Ovary (tissue), 9 donors: ENCODE data around the gene KCNG2. TPM values are rescaled to one million over a fixed set of nuclear protein-coding genes. Genes with fewer than 3 reads are reported as not detected.

ENCODE experiments used
- DNase-seq, 5 donors: peaks; one replicate each; pipeline ENCODE4 v3.0.0-alpha.2; 2019 to 2020
- H3K27ac ChIP-seq, 2 donors: fragments of 200-600 bp; one replicate each; pipeline versions ENCODE4 v1.5.1 to v1.8.0; 2019 to 2022
- H3K27me3 ChIP-seq: fragments of 200-600 bp; one replicate; pipeline ENCODE4 v1.8.0; 2022
- H3K36me3 ChIP-seq: fragments of 200-600 bp; sonication (generic); one replicate; pipeline ENCODE4 v1.5.1; 2019
- H3K4me1 ChIP-seq: one replicate; pipeline ENCODE4 v1.8.1; 2013; ENCODE audit warnings: mild to moderate bottlenecking, moderate library complexity; ENCODE audit not compliant: insufficient read depth
- H3K4me3 ChIP-seq: fragments of 200-600 bp; sonication (generic); one replicate; pipeline ENCODE4 v1.5.1; 2017
- H3K9me3 ChIP-seq, 2 donors: fragments of 200-600 bp in 1 of 2; sonication (generic) in 1 of 2; one replicate each; pipeline versions ENCODE4 v1.5.1 to v1.8.1; 2013 to 2019; ENCODE audit warnings: mild to moderate bottlenecking in 1 of 2, moderate library complexity in 1 of 2
- CTCF ChIP-seq, 3 donors: fragments of 450-650 bp in 2 of 3; fragments of 200-600 bp in 1 of 3; IDR thresholded peaks; one replicate each; pipeline versions ENCODE4 v1.5.1 to v1.8.0; 2016 to 2022; ENCODE audit warnings: antibody characterized with exemption in 3 of 3, mild to moderate bottlenecking in 1 of 3
- EP300 ChIP-seq: sonication (generic); formaldehyde crosslinking; IDR thresholded peaks from one replicate; pipeline ENCODE4 v1.6.1; 2017; ENCODE audit warnings: antibody characterized with exemption
- POLR2A ChIP-seq: fragments of 450-650 bp; IDR thresholded peaks from one replicate; pipeline ENCODE4 v1.6.1; 2017; ENCODE audit warnings: antibody characterized with exemption, mild to moderate bottlenecking, moderate library complexity
- WGBS, 3 donors: extraction: QIAGEN DNeasy Blood & Tissue Kit in 1 of 3; methylation state at CpG; one replicate each; pipeline versions ENCODE4 v1.1.5 to v1.1.7; 2013 to 2017; 5-methylcytosine and 5-hydroxymethylcytosine counted together
- intact Hi-C, 4 donors: fragments of 100-400 bp; cut with DNase I; formaldehyde crosslinking; loops; one replicate each; pipeline versions ENCODE4 v1.11.0 to v1.15.1; 2022 to 2023
- polyA plus RNA-seq, 2 donors: library from polyadenylated mRNA; stranded (reverse); fragments of 200-250 nt in 1 of 2; fragments of 350-450 nt in 1 of 2; fragmentation: Illumina TruSeq in 1 of 2; extraction: RNeasy Lipid Tissue Mini Kit (QIAGEN cat#74804) in 1 of 2; gene quantifications; one replicate each; pipeline ENCODE4 v1.2.3, GENCODE V29; 2013 to 2014
- total RNA-seq, 7 donors: library from RNA; depleted of rRNA in 2 of 7; stranded (reverse); fragments of >200 nt in 2 of 7; fragmentation: NEBNext Ultra II Directional in 3 of 7; extraction: Animal tissue kit (Norgen Biotek cat#: 25700) in 3 of 7; gene quantifications; one replicate each; pipeline versions ENCODE4 v1.1.0 to v1.2.4, GENCODE V29; 2016 to 2023
- donor health status: DM: no; HTN: no; CAD: no; lungs with moderate emphysema.
- donor health status: DM: no; HTN: no; CAD: no.
- donor health status: Bipolar disorder and iron deficiency.
- donor health status: DM: yes; HTN: yes; CAD: no.
- donor health status: DM: no; HTN: no; CAD: no.
- donor health status: DM: yes; HTN: yes; CAD: no.

KCNG2 gene
- total and polyA plus RNA-seq, 9 donors: 0.10 to 0.80 (median 0.21) TPM; not detected in 3

DNA sequence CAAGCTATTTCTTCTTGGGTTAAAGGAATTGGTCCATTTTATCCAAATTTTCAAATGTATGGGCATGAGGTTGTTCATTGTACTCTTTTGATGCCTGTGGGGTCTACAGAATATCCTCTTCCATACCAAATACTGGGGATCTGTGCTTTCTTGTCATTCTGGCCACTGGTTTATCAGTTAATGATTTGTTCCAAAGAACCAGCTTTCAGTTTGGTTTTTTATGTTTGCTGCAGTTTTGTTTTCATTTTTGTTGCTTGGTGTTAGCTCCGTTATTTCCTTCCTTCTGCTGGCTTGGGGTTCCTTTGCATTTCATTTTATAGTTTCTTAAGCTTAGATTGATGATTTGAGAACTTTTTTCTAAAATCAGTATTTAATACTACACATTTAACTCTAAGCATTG is 108.3 kb downstream of the KCNG2 start:
- Histone ChIP-seq H3K9me3 (no peaks in the 10 kb centered on the region), H3K36me3 (no peaks in the 10 kb centered on the region), H3K4me1 (peaks cover 4% of the 10 kb centered on the region), H3K27me3 (no peaks in the 10 kb centered on the region), H3K27ac (no peak overlapping the region), H3K4me3 (no peak overlapping the region)
- TF ChIP-seq EP300 (no peak), CTCF (IDR thresholded peaks at IDR 0.05) (no peak), POLR2A (no peak)
- DNase-seq: no peak
- intact Hi-C loops: no loop called here
- WGBS, 3 donors: 8 to 28% (median 11%) methylated on average over 1 of the region's 1 CpG

DNA sequence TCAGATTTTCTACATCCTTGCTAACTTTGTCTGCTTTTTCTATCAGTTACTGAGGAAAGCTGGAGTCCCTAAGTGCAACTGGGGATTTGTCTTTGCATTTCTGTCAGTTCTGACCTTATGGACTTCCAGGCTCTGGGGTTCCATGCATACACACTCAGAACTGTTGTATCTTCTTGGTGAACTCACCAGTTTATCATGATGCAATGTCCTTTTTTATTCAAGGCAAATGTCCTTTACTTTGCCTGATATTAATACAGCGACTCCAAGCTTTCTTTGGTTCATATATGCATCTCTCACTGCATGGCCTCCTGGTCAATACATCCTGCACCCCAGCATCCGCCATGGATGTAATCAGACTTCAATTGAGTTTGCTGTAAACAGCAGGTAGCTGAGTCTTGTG is 109.0 kb downstream of the KCNG2 start:
- Histone ChIP-seq H3K4me3 (no peak overlapping the region), H3K36me3 (no peaks in the 10 kb centered on the region), H3K4me1 (peaks cover 4% of the 10 kb centered on the region), H3K27ac (no peak overlapping the region), H3K27me3 (no peaks in the 10 kb centered on the region), H3K9me3 (no peaks in the 10 kb centered on the region)
- WGBS, 3 donors: 95 to 100% (median 99%) methylated on average over 2 of the region's 2 CpGs
- TF ChIP-seq POLR2A: no peak
- TF ChIP-seq EP300: no peak
- no peak for TF ChIP-seq CTCF (IDR thresholded peaks at IDR 0.05)
- DNase-seq: no peak
- intact Hi-C loops: no loop called here

- no peaks in the 10 kb centered on the region for H3K27me3 ChIP-seq
- TF ChIP-seq EP300 (no peak), POLR2A (no peak), CTCF (IDR thresholded peaks at IDR 0.05) (no peak)
- 85 to 86% (median 86%) methylated on average over 16 of the region's 16 CpGs for WGBS, 3 donors
- intact Hi-C loops: no loop called here
- no peak for DNase-seq
- H3K9me3 ChIP-seq: no peaks in the 10 kb centered on the region
- no peaks in the 10 kb centered on the region for H3K4me1 ChIP-seq
- no peak overlapping the region for H3K4me3 ChIP-seq
- H3K27ac ChIP-seq: no peak overlapping the region
- H3K36me3 ChIP-seq: no peaks in the 10 kb centered on the region
Observed at GRCh38 chr18:79910563-79911343, 113.0 kb downstream of the KCNG2 start.

GRCh38 chr18:79911344-79912270 is 113.9 kb downstream of the KCNG2 start:
- Histone ChIP-seq H3K36me3 (no peaks in the 10 kb centered on the region), H3K27ac (no peak overlapping the region), H3K27me3 (no peaks in the 10 kb centered on the region), H3K4me1 (no peaks in the 10 kb centered on the region), H3K4me3 (no peak overlapping the region), H3K9me3 (no peaks in the 10 kb centered on the region)
- TF ChIP-seq POLR2A (no peak), CTCF (IDR thresholded peaks at IDR 0.05) (no peak), EP300 (no peak)
- 88 to 92% (median 89%) methylated on average over 24 to 29 of the region's 29 CpGs for WGBS, 3 donors
- intact Hi-C loops: no loop called here
- DNase-seq: peak in 2 of 5 donors; percentile 16 to 28
